ENCODE measurements around the gene TMEM35A.

DNA sequence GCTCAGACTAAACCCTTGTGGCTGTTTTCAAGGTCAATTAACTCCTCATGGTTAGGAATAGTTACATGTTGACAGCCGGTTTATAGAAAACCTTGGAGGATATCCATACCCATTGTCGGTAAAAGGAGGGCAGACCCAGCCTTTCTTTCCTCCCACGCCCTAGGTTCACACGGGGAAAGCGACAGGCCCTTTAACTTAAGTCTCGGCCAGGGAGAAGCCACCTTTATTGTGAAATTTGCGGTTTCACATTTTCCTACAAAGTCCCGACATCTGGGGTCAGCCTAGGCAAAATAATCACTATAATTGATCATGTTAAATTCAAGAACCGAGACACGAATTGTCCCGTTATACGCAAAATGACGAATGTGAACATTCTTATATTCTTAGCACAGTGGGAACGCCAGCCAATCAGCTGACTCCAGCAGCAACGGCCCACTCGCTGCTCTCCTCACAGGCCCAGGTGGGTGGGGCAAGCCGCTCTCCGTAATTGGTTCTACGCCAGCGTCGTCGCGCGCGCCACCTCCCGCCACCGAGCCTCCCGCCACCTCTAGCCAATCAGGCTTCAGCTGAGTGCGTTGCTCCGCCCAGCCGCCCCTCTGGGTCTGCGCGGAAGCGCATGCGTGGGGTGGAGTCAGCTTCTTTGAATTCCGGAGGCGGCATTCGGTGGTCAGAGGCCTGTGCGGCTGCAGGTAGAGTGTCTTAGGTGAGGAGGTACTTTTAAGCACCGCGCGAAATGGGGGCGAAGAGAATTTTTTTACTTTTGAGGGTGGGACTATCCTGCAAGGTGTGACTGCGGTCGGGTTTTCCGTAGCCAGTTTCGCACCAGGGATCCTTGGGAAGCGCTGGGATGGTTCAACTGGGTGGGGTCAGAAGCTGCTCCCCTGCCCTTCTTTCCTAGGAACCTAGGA is 19.1 kb downstream of the TMEM35A start, which contains the start of gene CENPI:
- TF ChIP-seq POLR2AphosphoS5 (IDR thresholded peaks at IDR 0.05; ENCODE audit: low read depth, low read length) (no peak), TAF1 (IDR thresholded peaks at IDR 0.05; ENCODE audit: low read depth, low read length) (peak; percentile 27; the same call in 1 of the 2 replicates)
